HUES48 (cell line): ENCODE data around the gene GRIA2.
"Not testable (repeated sequence)": the region's sequence is repeated elsewhere in the genome, so short reads cannot be mapped to it uniquely, and the experiment has no call there.

Source experiments
- H3K27ac ChIP-seq: one replicate; pipeline ENCODE4 v1.7.0; 2013; ENCODE audit warnings: low read depth, low read length, inconsistent platforms
- H3K27me3 ChIP-seq: 2 replicates; pipeline ENCODE4 v1.6.1; 2013; ENCODE audit warnings: mild to moderate bottlenecking, low read length; ENCODE audit not compliant: control insufficient read depth, insufficient read depth
- H3K36me3 ChIP-seq: 2 replicates; pipeline ENCODE4 v1.6.1; 2013; ENCODE audit warnings: low read length; ENCODE audit not compliant: control insufficient read depth, insufficient read depth
- H3K4me1 ChIP-seq: 2 replicates; pipeline ENCODE4 v1.6.1; 2013; ENCODE audit warnings: mild to moderate bottlenecking, low read length; ENCODE audit not compliant: control insufficient read depth, insufficient read depth
- H3K4me3 ChIP-seq: 2 replicates; pipeline ENCODE4 v1.5.1; 2013; ENCODE audit warnings: mild to moderate bottlenecking, low read depth, low read length
- H3K9ac ChIP-seq: 2 replicates; pipeline ENCODE4 v1.6.1; 2013; ENCODE audit warnings: mild to moderate bottlenecking, low read depth, low read length, moderate library complexity
- H3K9me3 ChIP-seq: 2 replicates; pipeline ENCODE4 v1.6.1; 2013; ENCODE audit warnings: low read length; ENCODE audit not compliant: control insufficient read depth, insufficient read depth

Gene GRIA2

GRCh38 chr4:157220371-157220881, at the start of gene GRIA2:
Gene GRIA2, plus strand, starts transcription at chr4:157220728. Its CDS starts 315 bp downstream, at chr4:157221043.
- Histone ChIP-seq H3K4me3 (peak within 1 kb of the TSS; percentile 69), H3K9me3 (no peaks in the 10 kb centered on the region), H3K36me3 (no peaks in the 10 kb centered on the region), H3K27ac (no peak within 1 kb of the TSS), H3K27me3 (peaks cover 72% of the 10 kb centered on the region), H3K9ac (no peak within 1 kb of the TSS), H3K4me1 (peaks cover 3% of the 10 kb centered on the region; the same call in 1 of the 2 replicates)

- Histone ChIP-seq H3K27ac (no peak overlapping the region), H3K36me3 (no peaks in the 10 kb centered on the region)
Observed at GRCh38 chr4:157172011-157172410, 48.5 kb upstream of the GRIA2 start.

GRCh38 chr4:157180268-157180667, 40.3 kb upstream of the GRIA2 start:
- not testable (repeated sequence) for H3K27ac ChIP-seq, H3K9me3 ChIP-seq, H3K9ac ChIP-seq, H3K36me3 ChIP-seq, H3K4me1 ChIP-seq, H3K27me3 ChIP-seq, H3K4me3 ChIP-seq

More at GRCh38 chr4:157172011-157172410, 48.5 kb upstream of the GRIA2 start:
- Histone ChIP-seq H3K9me3 (no peaks in the 10 kb centered on the region), H3K4me1 (no peaks in the 10 kb centered on the region), H3K27me3 (no peaks in the 10 kb centered on the region), H3K4me3 (no peak overlapping the region), H3K9ac (no peak overlapping the region)

GRCh38 chr4:157184300-157184699, 36.2 kb upstream of the GRIA2 start:
- no peak overlapping the region for H3K4me3 ChIP-seq
- no peaks in the 10 kb centered on the region for H3K9me3 ChIP-seq
- no peak overlapping the region for H3K27ac ChIP-seq
- no peaks in the 10 kb centered on the region for H3K36me3 ChIP-seq
- H3K27me3 ChIP-seq = no peaks in the 10 kb centered on the region
- no peak overlapping the region for H3K9ac ChIP-seq
- no peaks in the 10 kb centered on the region for H3K4me1 ChIP-seq

- no peaks in the 10 kb centered on the region for H3K9me3 ChIP-seq
- no peak overlapping the region for H3K27ac ChIP-seq
- no peaks in the 10 kb centered on the region for H3K36me3 ChIP-seq
- H3K27me3 ChIP-seq = no peaks in the 10 kb centered on the region
- H3K4me3 ChIP-seq = no peak overlapping the region
- H3K9ac ChIP-seq = no peak overlapping the region
- H3K4me1 ChIP-seq = no peaks in the 10 kb centered on the region
Observed at GRCh38 chr4:157185363-157185762, 35.2 kb upstream of the GRIA2 start.

GRCh38 chr4:157195374-157195773, 25.2 kb upstream of the GRIA2 start:
- H3K36me3 ChIP-seq = no peaks in the 10 kb centered on the region
- H3K27me3 ChIP-seq = no peaks in the 10 kb centered on the region
- peaks cover 9% of the 10 kb centered on the region for H3K4me1 ChIP-seq
- no peak overlapping the region for H3K27ac ChIP-seq
- H3K4me3 ChIP-seq = no peak overlapping the region
- no peak overlapping the region for H3K9ac ChIP-seq
- H3K9me3 ChIP-seq = no peaks in the 10 kb centered on the region

- Histone ChIP-seq H3K9me3 (no peaks in the 10 kb centered on the region), H3K27ac (no peak overlapping the region), H3K4me1 (peaks cover 9% of the 10 kb centered on the region), H3K36me3 (no peaks in the 10 kb centered on the region), H3K27me3 (no peaks in the 10 kb centered on the region), H3K4me3 (no peak overlapping the region), H3K9ac (no peak overlapping the region)
Observed at GRCh38 chr4:157196046-157196445, 24.5 kb upstream of the GRIA2 start.

- H3K36me3 ChIP-seq = no peaks in the 10 kb centered on the region
- no peaks in the 10 kb centered on the region; the same call in 1 of the 2 replicates for H3K9me3 ChIP-seq
- no peak overlapping the region for H3K9ac ChIP-seq
- H3K4me1 ChIP-seq = no peaks in the 10 kb centered on the region
- no peaks in the 10 kb centered on the region for H3K27me3 ChIP-seq
- H3K27ac ChIP-seq = no peak overlapping the region
- no peak overlapping the region for H3K4me3 ChIP-seq
Observed at GRCh38 chr4:157204634-157205244, 15.8 kb upstream of the GRIA2 start.

- H3K4me3 ChIP-seq = no peak overlapping the region
- H3K27me3 ChIP-seq = peaks cover 47% of the 10 kb centered on the region
- H3K27ac ChIP-seq = no peak overlapping the region
- peaks cover 3% of the 10 kb centered on the region; the same call in 1 of the 2 replicates for H3K4me1 ChIP-seq
- no peaks in the 10 kb centered on the region for H3K36me3 ChIP-seq
- H3K9me3 ChIP-seq = no peaks in the 10 kb centered on the region
- H3K9ac ChIP-seq = no peak overlapping the region
Observed at GRCh38 chr4:157217708-157218107, 2.8 kb upstream of the GRIA2 start.

GRCh38 chr4:157219711-157220370, 687 bp upstream of the GRIA2 start:
- Histone ChIP-seq H3K27ac (no peak overlapping the region), H3K4me1 (peaks cover 3% of the 10 kb centered on the region; the same call in 1 of the 2 replicates), H3K36me3 (no peaks in the 10 kb centered on the region), H3K9me3 (no peaks in the 10 kb centered on the region), H3K27me3 (peaks cover 67% of the 10 kb centered on the region), H3K4me3 (peak overlapping the region; percentile 48; the same call in 1 of the 2 replicates), H3K9ac (no peak overlapping the region)

- Histone ChIP-seq H3K36me3 (no peaks in the 10 kb centered on the region), H3K4me3 (peak overlapping the region; percentile 69), H3K9me3 (no peaks in the 10 kb centered on the region), H3K27ac (no peak overlapping the region), H3K4me1 (peaks cover 3% of the 10 kb centered on the region; the same call in 1 of the 2 replicates), H3K9ac (no peak overlapping the region), H3K27me3 (peaks cover 72% of the 10 kb centered on the region)
Observed at GRCh38 chr4:157221426-157221894, 932 bp downstream of the GRIA2 start.
